GM18861 (cell line): Measurements from ENCODE around the gene ACTL7B.
"Not testable (repeated sequence)": the region's sequence is repeated elsewhere in the genome, so short reads cannot be mapped to it uniquely, and the experiment has no call there.

Experiments used
- ATAC-seq: cut with Tn5 transposase; IDR thresholded peaks from one replicate; pipeline ENCODE4 v1.9.1; 2021; ENCODE audit not compliant: unreplicated experiment

Gene ACTL7B

GRCh38 chr9:108855888-108856287, at the start of gene ACTL7B:
TSS of gene ACTL7B (minus strand) at chr9:108855986. CDS start at chr9:108855930, 56 bp downstream.
- ATAC-seq = no peak

- no peak for ATAC-seq
Observed at GRCh38 chr9:108905494-108905893, 49.7 kb upstream of the ACTL7B start.

- ATAC-seq = no peak
Observed at GRCh38 chr9:108904161-108904560, 48.4 kb upstream of the ACTL7B start.

- ATAC-seq = no peak
Observed at GRCh38 chr9:108903420-108904103, 47.8 kb upstream of the ACTL7B start.

GRCh38 chr9:108900176-108900575, 44.4 kb upstream of the ACTL7B start:
- ATAC-seq = no peak

GRCh38 chr9:108899023-108899695, 43.4 kb upstream of the ACTL7B start:
- not testable (repeated sequence) for ATAC-seq

- ATAC-seq = no peak
Observed at GRCh38 chr9:108897324-108898096, 41.7 kb upstream of the ACTL7B start.

- ATAC-seq = no peak
Observed at GRCh38 chr9:108894225-108894997, 38.6 kb upstream of the ACTL7B start.

- no peak for ATAC-seq
Observed at GRCh38 chr9:108889649-108890067, 33.9 kb upstream of the ACTL7B start.

- ATAC-seq = not testable (repeated sequence)
Observed at GRCh38 chr9:108886594-108887271, 30.9 kb upstream of the ACTL7B start.

GRCh38 chr9:108885643-108886348, 30.0 kb upstream of the ACTL7B start:
- ATAC-seq = peak; percentile 98

- ATAC-seq = no peak
Observed at GRCh38 chr9:108884701-108885100, 28.9 kb upstream of the ACTL7B start.

GRCh38 chr9:108883085-108883484, 27.3 kb upstream of the ACTL7B start:
- ATAC-seq = no peak

GRCh38 chr9:108882052-108882888, 26.5 kb upstream of the ACTL7B start:
- ATAC-seq = no peak

- no peak for ATAC-seq
Observed at GRCh38 chr9:108880738-108881316, 25.0 kb upstream of the ACTL7B start.

GRCh38 chr9:108877524-108877923, 21.7 kb upstream of the ACTL7B start:
- no peak for ATAC-seq

GRCh38 chr9:108876425-108876824, 20.6 kb upstream of the ACTL7B start:
- ATAC-seq = no peak

GRCh38 chr9:108874058-108874788, 18.4 kb upstream of the ACTL7B start:
- ATAC-seq = no peak
